OCI-LY3 (cell line): ENCODE measurements around the gene MANEAL.

Experiments
- H2AFZ ChIP-seq: fragments of 200-600, 300-600 bp; shearing (Covaris generic); 2 replicates; pipeline ENCODE4 v1.6.0; 2014; ENCODE audit warnings: antibody characterized with exemption, low read depth, low read length
- H3K27ac ChIP-seq: fragments of 200-600, 300-600 bp; sonication (generic); 2 replicates; pipeline ENCODE4 v1.5.1; 2014; ENCODE audit warnings: mild to moderate bottlenecking, low read length, moderate library complexity, mixed read lengths
- H3K27me3 ChIP-seq: fragments of 200-600, 300-600 bp; sonication (generic); 2 replicates; pipeline ENCODE4 v1.6.1; 2014; ENCODE audit warnings: low read depth, low read length, mixed read lengths
- H3K36me3 ChIP-seq: fragments of 200-600, 300-600 bp; sonication (generic); replicated peaks from 2 replicates; pipeline ENCODE3; 2014; ENCODE audit warnings: low read depth, low read length, mixed read lengths
- H3K4me1 ChIP-seq: fragments of 300-600, 200-600 bp; sonication (generic); 2 replicates; pipeline ENCODE4 v1.6.1; 2014; ENCODE audit warnings: low read length, mixed read lengths
- H3K4me2 ChIP-seq: fragments of 200-600, 300-600 bp; sonication (generic); 2 replicates; pipeline ENCODE4 v1.6.1; 2014; ENCODE audit warnings: low read length, mixed read lengths
- H3K4me3 ChIP-seq: fragments of 300-600, 200-600 bp; sonication (generic); 2 replicates; pipeline ENCODE4 v1.5.1; 2014; ENCODE audit warnings: antibody characterized with exemption, mild to moderate bottlenecking, low read length, moderate library complexity
- H3K79me2 ChIP-seq: fragments of 300-600, 200-600 bp; shearing (Covaris generic); 2 replicates; pipeline ENCODE4 v1.6.1; 2014; ENCODE audit warnings: mild to moderate bottlenecking, low read length, mixed read lengths
- H3K9ac ChIP-seq: fragments of 300-600, 200-600 bp; shearing (Covaris generic); 2 replicates; pipeline ENCODE4 v1.6.0; 2014; ENCODE audit warnings: mild to moderate bottlenecking, low read length, moderate library complexity
- H3K9me3 ChIP-seq: fragments of 200-600, 300-600 bp; shearing (Covaris generic); 2 replicates; pipeline ENCODE4 v1.6.1; 2014; ENCODE audit warnings: low read length, mixed read lengths; ENCODE audit not compliant: insufficient read depth
- H4K20me1 ChIP-seq: fragments of 200-600, 300-600 bp; sonication (generic); 2 replicates; pipeline ENCODE4 v1.6.1; 2016; ENCODE audit warnings: low read length, mixed read lengths; ENCODE audit not compliant: insufficient read depth
- EZH2phosphoT487 ChIP-seq: fragments of 200-600 bp; shearing (Covaris generic); IDR thresholded peaks from 2 replicates; pipeline ENCODE4 v1.6.1; 2018; ENCODE audit warnings: antibody characterized with exemption, mixed run types, low read depth
- TF ChIP-seq, protein P1 (sequence below): fragments of 200-600, 300-600 bp; sonication (generic); IDR thresholded peaks from 2 replicates; pipeline ENCODE4 v1.5.1; 2014; ENCODE audit warnings: antibody characterized with exemption, low read length, low read depth

MANEAL gene

DNA sequence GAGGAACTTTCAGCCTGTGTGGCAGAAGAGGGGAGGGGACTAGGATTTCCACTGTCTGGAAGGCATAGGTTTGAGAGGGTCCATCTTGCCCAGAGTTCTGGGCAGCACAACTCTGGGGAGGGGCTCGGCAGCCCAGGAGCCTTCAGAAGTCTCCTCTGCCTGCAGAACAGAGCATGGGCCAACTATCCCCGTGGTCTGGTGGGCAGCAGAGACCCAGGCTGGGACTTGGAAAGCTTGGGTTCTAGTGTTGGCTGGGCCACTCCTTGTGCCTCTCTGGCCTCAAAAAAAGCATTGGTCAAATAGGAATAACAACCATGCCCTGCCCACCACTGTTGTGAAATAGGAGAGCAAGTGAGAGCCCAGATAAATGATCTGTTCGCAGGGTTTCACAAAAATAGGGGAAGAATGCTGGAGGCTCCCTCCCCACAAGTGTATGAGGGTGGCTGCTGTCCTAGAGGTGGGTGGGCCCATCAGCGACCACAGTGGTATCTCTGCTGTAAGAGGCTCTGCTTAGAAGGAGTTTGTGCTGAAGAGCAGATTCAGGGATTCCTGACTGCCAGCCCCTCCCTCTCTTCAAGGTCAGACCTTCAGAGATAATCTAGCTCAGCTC is 37.6 kb upstream of the MANEAL start:
- Histone ChIP-seq H3K4me3 (no peak overlapping the region), H3K27me3 (0 out of 2 replicates have a peak, but pooled peaks cover 3% of the 10 kb centered on the region), H4K20me1 (no peaks in the 10 kb centered on the region), H3K4me1 (no peaks in the 10 kb centered on the region), H3K27ac (no peak overlapping the region), H3K36me3 (no peaks in the 10 kb centered on the region), H3K9ac (no peak overlapping the region), H3K4me2 (no peak overlapping the region), H2AFZ (no peak overlapping the region), H3K9me3 (no peaks in the 10 kb centered on the region), H3K79me2 (no peaks in the 10 kb centered on the region)
- TF ChIP-seq, protein P1, sequence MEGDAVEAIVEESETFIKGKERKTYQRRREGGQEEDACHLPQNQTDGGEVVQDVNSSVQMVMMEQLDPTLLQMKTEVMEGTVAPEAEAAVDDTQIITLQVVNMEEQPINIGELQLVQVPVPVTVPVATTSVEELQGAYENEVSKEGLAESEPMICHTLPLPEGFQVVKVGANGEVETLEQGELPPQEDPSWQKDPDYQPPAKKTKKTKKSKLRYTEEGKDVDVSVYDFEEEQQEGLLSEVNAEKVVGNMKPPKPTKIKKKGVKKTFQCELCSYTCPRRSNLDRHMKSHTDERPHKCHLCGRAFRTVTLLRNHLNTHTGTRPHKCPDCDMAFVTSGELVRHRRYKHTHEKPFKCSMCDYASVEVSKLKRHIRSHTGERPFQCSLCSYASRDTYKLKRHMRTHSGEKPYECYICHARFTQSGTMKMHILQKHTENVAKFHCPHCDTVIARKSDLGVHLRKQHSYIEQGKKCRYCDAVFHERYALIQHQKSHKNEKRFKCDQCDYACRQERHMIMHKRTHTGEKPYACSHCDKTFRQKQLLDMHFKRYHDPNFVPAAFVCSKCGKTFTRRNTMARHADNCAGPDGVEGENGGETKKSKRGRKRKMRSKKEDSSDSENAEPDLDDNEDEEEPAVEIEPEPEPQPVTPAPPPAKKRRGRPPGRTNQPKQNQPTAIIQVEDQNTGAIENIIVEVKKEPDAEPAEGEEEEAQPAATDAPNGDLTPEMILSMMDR, result no peak
- TF ChIP-seq EZH2phosphoT487, result no peak

GRCh38 chr1:37759451-37759850 is 34.2 kb upstream of the MANEAL start:
- no peak overlapping the region for H3K4me2 ChIP-seq
- no peaks in the 10 kb centered on the region for H3K27me3 ChIP-seq
- H3K4me1 ChIP-seq, result no peaks in the 10 kb centered on the region
- H3K4me3 ChIP-seq, result no peak overlapping the region
- TF ChIP-seq, protein P1, result no peak
- no peak overlapping the region for H3K9ac ChIP-seq
- H2AFZ ChIP-seq, result no peak overlapping the region
- H4K20me1 ChIP-seq, result no peaks in the 10 kb centered on the region
- H3K9me3 ChIP-seq, result no peaks in the 10 kb centered on the region
- H3K27ac ChIP-seq, result no peak overlapping the region
- no peaks in the 10 kb centered on the region for H3K36me3 ChIP-seq
- no peaks in the 10 kb centered on the region for H3K79me2 ChIP-seq

- no peaks in the 10 kb centered on the region for H3K79me2 ChIP-seq
- no peak overlapping the region for H3K27ac ChIP-seq
- no peak overlapping the region for H3K9ac ChIP-seq
- no peaks in the 10 kb centered on the region for H4K20me1 ChIP-seq
- peaks cover 2% of the 10 kb centered on the region; the same call in 1 of the 2 replicates for H3K27me3 ChIP-seq
- H3K36me3 ChIP-seq, result no peaks in the 10 kb centered on the region
- H2AFZ ChIP-seq, result no peak overlapping the region
- H3K4me1 ChIP-seq, result peaks cover 2% of the 10 kb centered on the region
- H3K9me3 ChIP-seq, result no peaks in the 10 kb centered on the region
- TF ChIP-seq, protein P1, result no peak
- no peak for TF ChIP-seq EZH2phosphoT487
- no peak overlapping the region for H3K4me2 ChIP-seq
- H3K4me3 ChIP-seq, result no peak overlapping the region
Measured at GRCh38 chr1:37761416-37762095, 32.1 kb upstream of the MANEAL start.

DNA sequence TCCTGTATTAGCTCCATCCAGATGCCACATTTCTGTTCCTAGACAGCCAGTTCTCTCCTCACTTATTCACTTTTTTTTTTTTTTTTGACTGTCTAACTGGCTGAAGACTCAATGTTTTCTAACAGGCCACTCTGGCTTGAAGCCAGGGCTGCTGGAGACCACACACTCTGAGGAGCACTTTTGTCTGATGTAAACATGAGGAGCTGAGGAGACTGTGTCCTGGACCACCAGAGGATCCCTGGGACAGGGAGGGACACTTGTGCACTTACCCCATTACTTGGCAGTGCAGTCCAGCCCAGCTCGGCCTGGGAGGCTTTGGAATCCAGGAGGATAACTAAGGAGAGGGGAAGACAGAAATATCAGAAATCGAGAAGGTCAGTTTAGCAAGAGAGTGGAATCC is 31.1 kb upstream of the MANEAL start:
- no peak for TF ChIP-seq EZH2phosphoT487
- TF ChIP-seq, protein P1, result no peak
- H2AFZ ChIP-seq, result no peak overlapping the region
- no peak overlapping the region for H3K9ac ChIP-seq
- H3K27me3 ChIP-seq, result peaks cover 11% of the 10 kb centered on the region
- H3K27ac ChIP-seq, result no peak overlapping the region
- no peak overlapping the region for H3K4me2 ChIP-seq
- peaks cover 6% of the 10 kb centered on the region for H3K4me1 ChIP-seq
- no peaks in the 10 kb centered on the region for H4K20me1 ChIP-seq
- H3K4me3 ChIP-seq, result no peak overlapping the region
- H3K36me3 ChIP-seq, result no peaks in the 10 kb centered on the region
- no peaks in the 10 kb centered on the region for H3K79me2 ChIP-seq
- H3K9me3 ChIP-seq, result no peaks in the 10 kb centered on the region
